Pancreas (tissue), 10 donors: Measurements from ENCODE around the gene ZP1. TPM values are rescaled to one million over a fixed set of nuclear protein-coding genes. Genes with fewer than 3 reads are reported as not detected.

Source experiments
- ATAC-seq, 4 donors: fragments of 200-7000 bp; cut with Tn5 transposase; one replicate each; pipeline versions ENCODE4 v1.8.0 to v1.9.1; 2020; ENCODE audit warnings: mild to moderate bottlenecking in 4 of 4, moderate library complexity in 4 of 4
- DNase-seq, 6 donors: peaks; one replicate each; pipeline ENCODE4 v3.0.0-alpha.2; 2020
- FAIRE-seq: peaks from 2 replicates; lab custom pipeline; 2012; peaks lifted over from hg19 to GRCh38; lab: Jason Lieb, UNC
- H3K27ac ChIP-seq, 4 donors: fragments of 200-600 bp; sonication (generic); 1 replicate in 3 of 4; 2 replicates in 1 of 4; pipeline versions ENCODE4 v1.5.0 to v1.8.0; 2020
- H3K27me3 ChIP-seq, 4 donors: fragments of 200-600 bp; one replicate each; pipeline ENCODE4 v1.8.0; 2021
- H3K36me3 ChIP-seq, 3 donors: fragments of 200-600 bp; sonication (generic) in 1 of 3; one replicate each; pipeline versions ENCODE4 v1.5.0 to v1.8.0; 2020 to 2021
- H3K4me1 ChIP-seq, 3 donors: fragments of 200-600 bp; one replicate each; pipeline ENCODE4 v1.8.0; 2021
- H3K4me3 ChIP-seq, 4 donors: fragments of 200-600 bp; sonication (generic) in 2 of 4; one replicate each; pipeline versions ENCODE4 v1.5.0 to v1.8.0; 2020 to 2021
- H3K9me3 ChIP-seq, 4 donors: fragments of 200-600 bp; one replicate each; pipeline ENCODE4 v1.8.0; 2021
- CTCF ChIP-seq, 4 donors: fragments of 200-600 bp; sonication (generic) in 3 of 4; IDR thresholded peaks; one replicate each; pipeline versions ENCODE4 v1.5.0 to v1.8.0; 2021; ENCODE audit warnings: antibody characterized with exemption in 4 of 4
- WGBS, 2 donors: extraction: QIAGEN DNeasy Blood & Tissue Kit; methylation state at CpG; one replicate each; pipeline ENCODE4 v1.1.7; 2013; 5-methylcytosine and 5-hydroxymethylcytosine counted together
- intact Hi-C, 3 donors: fragments of 100-400 bp; cut with DNase I; formaldehyde crosslinking; loops; one replicate each; pipeline versions ENCODE4 v1.11.1 to v1.14.2; 2022
- polyA plus RNA-seq, 2 donors: library from polyadenylated mRNA; stranded (reverse); fragments of 200-250 nt; gene quantifications; one replicate each; pipeline ENCODE4 v1.2.3, GENCODE V29; 2013
- total RNA-seq, 6 donors: library from RNA; stranded (reverse); fragmentation: NEBNext Ultra II Directional in 4 of 6; extraction: Animal tissue kit (Norgen Biotek cat#: 25700) in 4 of 6; gene quantifications; one replicate each; pipeline versions ENCODE4 v1.2.1 to v1.2.4, GENCODE V29; 2021 to 2023
- donor health status: healthy with polysubstance abuse.
- donor health status: DM: no; HTN: no; CAD: no; lungs with moderate emphysema.
- donor health status: DM: no; HTN: no; CAD: no.
- donor health status: control.
- donor health status: control.
- donor health status: Bipolar disorder and iron deficiency.
- donor health status: DM: yes; HTN: yes; CAD: no.
- donor health status: DM: no; HTN: no; CAD: no.
- donor health status: DM: no; HTN: no; CAD: no.
- donor health status: DM: yes; HTN: yes; CAD: no.

ZP1 gene
- total and polyA plus RNA-seq, 8 donors = 0.34 to 1.5 TPM; not detected in 6

GRCh38 chr11:60872124-60872960 is 5.0 kb downstream of the ZP1 start:
- Histone ChIP-seq H3K9me3 (no peaks in the 10 kb centered on the region), H3K27ac (no peak overlapping the region), H3K4me1 (no peaks in the 10 kb centered on the region), H3K4me3 (no peak overlapping the region), H3K27me3 (no peaks in the 10 kb centered on the region), H3K36me3 (no peaks in the 10 kb centered on the region)
- FAIRE-seq (no peak), DNase-seq (no peak), ATAC-seq (peak in 3 of 4 donors; percentile 35 to 55 (median 51))
- WGBS, 2 donors = 76 to 82% methylated on average over 6 of the region's 6 CpGs
- intact Hi-C loops = no loop called here
- no peak for TF ChIP-seq CTCF (IDR thresholded peaks at IDR 0.05)

DNA sequence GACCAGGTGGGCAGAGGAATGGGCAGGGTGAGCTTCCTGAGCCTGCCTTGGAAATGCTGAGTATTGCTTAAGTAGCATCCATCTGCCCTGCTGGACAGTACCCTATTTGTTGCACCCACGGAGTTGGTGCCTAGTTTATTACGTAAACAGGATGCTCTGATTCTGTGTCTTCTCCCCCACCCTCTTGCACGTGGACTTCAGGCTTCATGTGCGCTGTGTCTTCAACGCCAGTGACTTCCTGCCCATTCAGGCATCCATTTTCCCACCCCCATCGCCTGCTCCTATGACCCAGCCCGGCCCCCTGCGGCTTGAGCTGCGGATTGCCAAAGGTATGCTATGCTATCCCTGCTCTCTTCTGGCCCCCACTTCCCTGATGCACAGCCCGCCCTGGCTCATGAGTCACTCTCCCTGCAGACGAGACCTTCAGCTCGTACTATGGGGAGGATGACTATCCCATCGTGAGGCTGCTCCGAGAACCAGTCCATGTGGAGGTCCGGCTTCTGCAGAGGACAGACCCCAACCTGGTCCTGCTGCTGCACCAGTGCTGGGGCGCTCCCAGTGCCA is 5.7 kb downstream of the ZP1 start:
- no peaks in the 10 kb centered on the region for H3K27me3 ChIP-seq
- 60 to 61% methylated on average over 16 of the region's 16 CpGs for WGBS, 2 donors
- H3K4me3 ChIP-seq = no peak overlapping the region
- DNase-seq (no peak), ATAC-seq (peak in 2 of 4 donors; percentile 17 to 24), FAIRE-seq (no peak)
- no peaks in the 10 kb centered on the region for H3K36me3 ChIP-seq
- H3K27ac ChIP-seq = no peak overlapping the region
- no peaks in the 10 kb centered on the region for H3K4me1 ChIP-seq
- TF ChIP-seq CTCF (IDR thresholded peaks at IDR 0.05) = no peak
- H3K9me3 ChIP-seq = no peaks in the 10 kb centered on the region
- intact Hi-C loops = no loop called here

- TF ChIP-seq CTCF (IDR thresholded peaks at IDR 0.05) = no peak
- FAIRE-seq = no peak
- H3K27ac ChIP-seq = no peak overlapping the region
- H3K36me3 ChIP-seq = no peaks in the 10 kb centered on the region
- ATAC-seq = no peak
- intact Hi-C loops = no loop called here
- H3K4me3 ChIP-seq = no peak overlapping the region
- DNase-seq = no peak
- no peaks in the 10 kb centered on the region for H3K9me3 ChIP-seq
- H3K27me3 ChIP-seq = no peaks in the 10 kb centered on the region
- WGBS, 2 donors = 72 to 85% methylated on average over 12 of the region's 12 CpGs
- no peaks in the 10 kb centered on the region for H3K4me1 ChIP-seq
These were observed 6.2 kb downstream of the ZP1 start for GRCh38 chr11:60873533-60873932.

- WGBS, 2 donors = 93 to 94% methylated on average over 13 of the region's 13 CpGs
- Histone ChIP-seq H3K9me3 (no peaks in the 10 kb centered on the region), H3K27me3 (no peaks in the 10 kb centered on the region), H3K27ac (no peak overlapping the region), H3K4me1 (peaks cover 0 to 4% (median 0%) of the 10 kb centered on the region in 3 donors), H3K36me3 (no peaks in the 10 kb centered on the region), H3K4me3 (no peak overlapping the region)
- DNase-seq (no peak), ATAC-seq (no peak), FAIRE-seq (no peak)
- TF ChIP-seq CTCF (IDR thresholded peaks at IDR 0.05) = no peak
- intact Hi-C loops = no loop called here
These were observed 7.4 kb downstream of the ZP1 start for GRCh38 chr11:60874421-60875365.
